Measurements from ENCODE around the gene NADK. TPM values are rescaled to one million over a fixed set of nuclear protein-coding genes. Genes with fewer than 3 reads are reported as not detected.

The NADK gene
- total and polyA plus RNA-seq, 2 of the 13 experiments (the other 11 are each of a cell fraction or from before 2014, with no cell fraction given) = 56.6 to 60.1 TPM

GRCh38 chr1:1748686-1749321 lies 29.5 kb downstream of the NADK start (continued):
- TF ChIP-seq HINFP (CRISPR knock-in tag; IDR thresholded peaks at IDR 0.05; ENCODE audit: low read depth) = 0 out of 2 replicates have a peak, but pooled peaks have one; percentile 26
- no peak for TF ChIP-seq NR3C1 (CRISPR knock-in tag; IDR thresholded peaks at IDR 0.05)
- no peak for TF ChIP-seq U2AF1 (optimal IDR thresholded peaks at IDR 0.05; ENCODE audit: low read depth, low read length)
- TF ChIP-seq BRCA1 (CRISPR knock-in tag; IDR thresholded peaks at IDR 0.05) = no peak
- no peak for TF ChIP-seq RXRB (CRISPR knock-in tag; IDR thresholded peaks at IDR 0.05; ENCODE audit: borderline replicate concordance)
- TF ChIP-seq NFE2L2 (IDR thresholded peaks at IDR 0.05; ENCODE audit: low read length) = no peak
- no peak for TF ChIP-seq NR0B2 (CRISPR knock-in tag; IDR thresholded peaks at IDR 0.05)
- TF ChIP-seq EZH2 (conservative IDR thresholded peaks at IDR 0.05; ENCODE audit: low read depth, low read length) = no peak
- no peak for TF ChIP-seq ZNF83 (CRISPR knock-in tag; IDR thresholded peaks at IDR 0.05; ENCODE audit: borderline replicate concordance)
- no peak for TF ChIP-seq SP5 (CRISPR knock-in tag; IDR thresholded peaks at IDR 0.05; ENCODE audit: borderline replicate concordance, low read depth)
- no peak for TF ChIP-seq SPEN (CRISPR knock-in tag; IDR thresholded peaks at IDR 0.05; ENCODE audit: low read depth)
- TF ChIP-seq, protein P1, sequence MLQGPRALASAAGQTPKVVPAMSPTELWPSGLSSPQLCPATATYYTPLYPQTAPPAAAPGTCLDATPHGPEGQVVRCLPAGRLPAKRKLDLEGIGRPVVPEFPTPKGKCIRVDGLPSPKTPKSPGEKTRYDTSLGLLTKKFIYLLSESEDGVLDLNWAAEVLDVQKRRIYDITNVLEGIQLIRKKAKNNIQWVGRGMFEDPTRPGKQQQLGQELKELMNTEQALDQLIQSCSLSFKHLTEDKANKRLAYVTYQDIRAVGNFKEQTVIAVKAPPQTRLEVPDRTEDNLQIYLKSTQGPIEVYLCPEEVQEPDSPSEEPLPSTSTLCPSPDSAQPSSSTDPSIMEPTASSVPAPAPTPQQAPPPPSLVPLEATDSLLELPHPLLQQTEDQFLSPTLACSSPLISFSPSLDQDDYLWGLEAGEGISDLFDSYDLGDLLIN (CRISPR knock-in tag; IDR thresholded peaks at IDR 0.05; ENCODE audit: borderline replicate concordance) = no peak
- TF ChIP-seq ZNF292 (CRISPR knock-in tag; IDR thresholded peaks at IDR 0.05; ENCODE audit: borderline replicate concordance, low read depth) = no peak
- TF ChIP-seq SP140L (CRISPR knock-in tag; IDR thresholded peaks at IDR 0.05; ENCODE audit: borderline replicate concordance) = no peak
- no peak for TF ChIP-seq TRIM24 (CRISPR knock-in tag; IDR thresholded peaks at IDR 0.05)
- no peak for TF ChIP-seq ZNF367 (CRISPR knock-in tag; IDR thresholded peaks at IDR 0.05; ENCODE audit: borderline replicate concordance)
- peak; percentile 69; the same call in 1 of the 2 replicates for TF ChIP-seq PRDM10 (CRISPR knock-in tag; IDR thresholded peaks at IDR 0.05; ENCODE audit: low read depth)
- peak; percentile 51; the same call in 1 of the 2 replicates for TF ChIP-seq ETV5 (CRISPR knock-in tag; IDR thresholded peaks at IDR 0.05; ENCODE audit: borderline replicate concordance)
- TF ChIP-seq MIER2 (CRISPR knock-in tag; IDR thresholded peaks at IDR 0.05) = no peak
- TF ChIP-seq E2F1 (CRISPR knock-in tag; IDR thresholded peaks at IDR 0.05) = no peak
- TF ChIP-seq POLR2A (IDR thresholded peaks at IDR 0.05; ENCODE audit: insufficient read depth in 1 of 2, low read depth in 2 of 2, low read length in 2 of 2) = peak in 1 of 2 experiments; percentile 62; a peak in 3 of 4 replicates
- TF ChIP-seq ISX (CRISPR knock-in tag; conservative IDR thresholded peaks at IDR 0.05) = no peak
- 0 out of 2 replicates have a peak, but pooled peaks have one; percentile 68 for TF ChIP-seq ARHGAP35 (CRISPR knock-in tag; IDR thresholded peaks at IDR 0.05; ENCODE audit: borderline replicate concordance)

Data from HepG2 (cell line).